Upper lobe of left lung (tissue), 4 donors: ENCODE results near the gene USP34.
A peak's percentile ranks its signal among the peaks of the same experiment; 100 is the strongest.

Source experiments
- EP300 ChIP-seq, 4 donors: sonication (generic); formaldehyde crosslinking; IDR thresholded peaks; one replicate each; pipeline ENCODE4 v1.5.1; 2017; ENCODE audit warnings: antibody characterized with exemption in 4 of 4, control low read depth in 2 of 4
- POLR2A ChIP-seq, 4 donors: fragments of 450-650 bp; IDR thresholded peaks; one replicate each; pipeline ENCODE4 v1.5.1; 2016 to 2017; ENCODE audit warnings: antibody characterized with exemption in 4 of 4, mild to moderate bottlenecking in 2 of 4
- TF ChIP-seq, protein P1 (sequence below), 6 experiments: fragments of 450-650 bp in 4 of 6; fragments of 200-600 bp in 2 of 6; sonication (generic) in 2 of 6; IDR thresholded peaks; one replicate each; pipeline ENCODE4 v1.5.1; 2016 to 2019; ENCODE audit warnings: antibody characterized with exemption in 6 of 6

DNA sequence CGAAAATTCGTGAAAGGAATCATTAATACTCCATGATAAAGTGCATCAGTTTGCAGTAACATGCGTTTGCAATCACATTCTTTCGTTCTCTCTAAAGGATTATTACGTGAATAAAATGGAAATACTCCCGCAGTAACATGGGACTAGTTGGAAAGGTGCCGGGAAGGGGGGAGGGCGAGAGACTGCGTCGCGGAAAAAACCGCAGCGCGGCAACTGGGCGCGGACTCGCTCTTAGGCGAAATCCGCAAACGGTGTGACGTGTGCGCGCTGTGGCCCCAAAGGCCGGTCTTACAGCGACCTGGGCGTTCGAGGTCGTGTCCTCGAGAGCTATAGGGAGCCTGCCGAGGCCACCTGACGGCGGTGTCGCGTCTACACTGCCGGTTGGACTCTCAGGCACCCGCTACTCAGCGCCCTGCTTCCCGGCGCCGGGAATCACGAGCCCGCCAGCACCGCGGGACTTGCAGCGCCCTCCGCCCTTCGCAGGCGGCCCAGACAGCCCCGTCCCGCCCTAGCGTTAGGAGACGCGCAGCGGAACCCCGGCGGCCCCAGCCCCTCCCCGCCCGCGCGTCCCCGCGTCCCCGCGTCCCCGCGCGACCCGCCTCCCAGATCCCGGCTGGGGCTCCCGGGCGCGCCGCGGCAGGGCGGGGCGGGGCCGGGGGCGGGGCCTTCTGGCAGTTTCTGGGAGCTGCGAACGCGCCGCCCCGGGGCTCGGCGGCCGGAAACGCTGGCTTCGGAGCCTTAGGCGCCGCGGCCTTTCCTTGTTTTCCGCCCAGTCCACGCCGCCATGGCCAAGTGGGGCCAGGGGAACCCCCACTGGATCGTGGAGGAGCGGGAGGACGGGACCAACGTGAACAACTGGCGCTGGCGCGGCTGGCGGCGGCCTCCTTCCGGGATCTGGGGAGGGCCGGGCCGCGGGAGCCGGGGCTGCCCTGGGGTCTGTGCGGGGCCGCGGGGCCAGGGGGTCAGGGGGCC, 293.8 kb downstream of the USP34 start:
- TF ChIP-seq, protein P1, sequence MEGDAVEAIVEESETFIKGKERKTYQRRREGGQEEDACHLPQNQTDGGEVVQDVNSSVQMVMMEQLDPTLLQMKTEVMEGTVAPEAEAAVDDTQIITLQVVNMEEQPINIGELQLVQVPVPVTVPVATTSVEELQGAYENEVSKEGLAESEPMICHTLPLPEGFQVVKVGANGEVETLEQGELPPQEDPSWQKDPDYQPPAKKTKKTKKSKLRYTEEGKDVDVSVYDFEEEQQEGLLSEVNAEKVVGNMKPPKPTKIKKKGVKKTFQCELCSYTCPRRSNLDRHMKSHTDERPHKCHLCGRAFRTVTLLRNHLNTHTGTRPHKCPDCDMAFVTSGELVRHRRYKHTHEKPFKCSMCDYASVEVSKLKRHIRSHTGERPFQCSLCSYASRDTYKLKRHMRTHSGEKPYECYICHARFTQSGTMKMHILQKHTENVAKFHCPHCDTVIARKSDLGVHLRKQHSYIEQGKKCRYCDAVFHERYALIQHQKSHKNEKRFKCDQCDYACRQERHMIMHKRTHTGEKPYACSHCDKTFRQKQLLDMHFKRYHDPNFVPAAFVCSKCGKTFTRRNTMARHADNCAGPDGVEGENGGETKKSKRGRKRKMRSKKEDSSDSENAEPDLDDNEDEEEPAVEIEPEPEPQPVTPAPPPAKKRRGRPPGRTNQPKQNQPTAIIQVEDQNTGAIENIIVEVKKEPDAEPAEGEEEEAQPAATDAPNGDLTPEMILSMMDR (IDR thresholded peaks at IDR 0.05): peak in 4 of 6 experiments; percentile 8 to 55 (median 46)
- TF ChIP-seq POLR2A (IDR thresholded peaks at IDR 0.05): peak; percentile 57 to 97 (median 90)
- peak in 1 of 4 donors; percentile 30 for TF ChIP-seq EP300 (IDR thresholded peaks at IDR 0.05)
